ENCODE measurements around the gene NOVA2. TPM values are rescaled to one million over a fixed set of nuclear protein-coding genes. Genes with fewer than 3 reads are reported as not detected.

NOVA2 gene
- total RNA-seq, 2 donors from 2014 or later = 1.5 to 3.9 TPM

- Histone ChIP-seq H3K4me1 (peaks cover 0 to 3% of the 10 kb centered on the region in 2 donors), H3K27ac (peak overlapping the region; percentile 60 to 67), H3K4me3 (peak overlapping the region; percentile 35 to 57), H3K9me3 (no peaks in the 10 kb centered on the region), H3K36me3 (no peaks in the 10 kb centered on the region), H3K27me3 (peaks cover 4 to 16% of the 10 kb centered on the region in 2 donors)
- no peak for TF ChIP-seq CTCF (IDR thresholded peaks at IDR 0.05)
- no peak for DNase-seq (ENCODE audit: low spot score)
These were observed 621 bp downstream of the NOVA2 start for GRCh38 chr19:45972947-45973540.

GRCh38 chr19:45972081-45972946 is 1.4 kb downstream of the NOVA2 start:
- Histone ChIP-seq H3K27ac (peak overlapping the region; percentile 60 to 67), H3K4me3 (peak overlapping the region; percentile 35 to 57), H3K9me3 (no peaks in the 10 kb centered on the region), H3K27me3 (peaks cover 4 to 16% of the 10 kb centered on the region in 2 donors), H3K4me1 (peaks cover 0 to 3% of the 10 kb centered on the region in 2 donors), H3K36me3 (no peaks in the 10 kb centered on the region)
- no peak for DNase-seq (ENCODE audit: low spot score)
- no peak for TF ChIP-seq CTCF (IDR thresholded peaks at IDR 0.05)

- H3K4me1 ChIP-seq = peaks cover 0 to 3% of the 10 kb centered on the region in 2 donors
- DNase-seq (ENCODE audit: low spot score) = no peak
- no peaks in the 10 kb centered on the region for H3K9me3 ChIP-seq
- peak overlapping the region; percentile 48 to 53 for H3K27ac ChIP-seq
- H3K27me3 ChIP-seq = peaks cover 4 to 16% of the 10 kb centered on the region in 2 donors
- no peaks in the 10 kb centered on the region for H3K36me3 ChIP-seq
- H3K4me3 ChIP-seq = peak overlapping the region; percentile 19 to 57
- TF ChIP-seq CTCF (IDR thresholded peaks at IDR 0.05) = no peak
These were observed 2.3 kb downstream of the NOVA2 start for GRCh38 chr19:45971260-45971902.

GRCh38 chr19:45969676-45970075 is 4.0 kb downstream of the NOVA2 start:
- Histone ChIP-seq H3K36me3 (no peaks in the 10 kb centered on the region), H3K9me3 (no peaks in the 10 kb centered on the region), H3K4me1 (peaks cover 0 to 3% of the 10 kb centered on the region in 2 donors), H3K4me3 (no peak overlapping the region), H3K27ac (no peak overlapping the region), H3K27me3 (peaks cover 0 to 16% of the 10 kb centered on the region in 2 donors)
- TF ChIP-seq CTCF (IDR thresholded peaks at IDR 0.05) = no peak
- no peak for DNase-seq (ENCODE audit: low spot score)

GRCh38 chr19:45968626-45969025 is 5.0 kb downstream of the NOVA2 start:
- Histone ChIP-seq H3K9me3 (no peaks in the 10 kb centered on the region), H3K27me3 (peaks cover 0 to 10% of the 10 kb centered on the region in 2 donors), H3K27ac (no peak overlapping the region), H3K4me1 (peaks cover 0 to 3% of the 10 kb centered on the region in 2 donors), H3K36me3 (no peaks in the 10 kb centered on the region), H3K4me3 (no peak overlapping the region)
- TF ChIP-seq CTCF (IDR thresholded peaks at IDR 0.05) = no peak
- DNase-seq (ENCODE audit: low spot score) = no peak
